Lower leg skin (tissue), 4 donors: ENCODE results near the gene FAM13A. TPM values are rescaled to one million over a fixed set of nuclear protein-coding genes. Genes with fewer than 3 reads are reported as not detected.

Experiments used
- DNase-seq, 2 donors: peaks; one replicate each; pipeline ENCODE4 v3.0.0-alpha.2; 2019; ENCODE audit warnings: low spot score in 2 of 2
- H3K4me3 ChIP-seq: fragments of 200-600 bp; sonication (generic); 2 replicates; pipeline ENCODE4 v1.5.1; 2017; ENCODE audit warnings: mild to moderate bottlenecking, low read depth; ENCODE audit not compliant: poor library complexity, severe bottlenecking
- CTCF ChIP-seq, 3 donors: fragments of 450-650 bp; IDR thresholded peaks; one replicate each; pipeline ENCODE4 v1.5.1; 2016; ENCODE audit warnings: antibody characterized with exemption in 3 of 3, mild to moderate bottlenecking in 3 of 3, moderate library complexity in 2 of 3
- POLR2A ChIP-seq, 2 donors: fragments of 450-650 bp; IDR thresholded peaks; one replicate each; pipeline ENCODE4 v1.6.1; 2016 to 2017; ENCODE audit warnings: antibody characterized with exemption in 2 of 2, mild to moderate bottlenecking in 1 of 2, moderate library complexity in 1 of 2
- WGBS, 2 donors: methylation state at CpG; one replicate each; pipeline ENCODE4 v1.1.5; 2018; 5-methylcytosine and 5-hydroxymethylcytosine counted together
- intact Hi-C: fragments of 100-400 bp; cut with DNase I; formaldehyde crosslinking; loops from one replicate; pipeline ENCODE4 v1.15.0; 2023; ENCODE audit warnings: low total_unique reads
- total RNA-seq, 4 donors: library from RNA; depleted of rRNA; stranded (reverse); fragments of >200 nt; gene quantifications; one replicate each; pipeline ENCODE4 v1.1.0, GENCODE V29; 2016

Gene FAM13A
- total RNA-seq, 4 donors from 2014 or later, result 50.0 to 303 (median 114) TPM

- no peak for DNase-seq
- H3K4me3 ChIP-seq, result no peak overlapping the region
- no peak for TF ChIP-seq CTCF (IDR thresholded peaks at IDR 0.05)
- TF ChIP-seq POLR2A (IDR thresholded peaks at IDR 0.05), result no peak
- 54 to 58% methylated on average over 5 of the region's 5 CpGs for WGBS, 2 donors
- intact Hi-C loops, result no loop called here
Observed at GRCh38 chr4:88809576-88810219, 247.3 kb downstream of the FAM13A start.

- TF ChIP-seq CTCF (IDR thresholded peaks at IDR 0.05) (no peak), POLR2A (IDR thresholded peaks at IDR 0.05) (no peak)
- 63 to 73% methylated on average over 2 of the region's 2 CpGs for WGBS, 2 donors
- intact Hi-C loops, result no loop called here
- no peak for DNase-seq
- H3K4me3 ChIP-seq, result no peak overlapping the region
Observed at GRCh38 chr4:88809101-88809500, 247.9 kb downstream of the FAM13A start.

DNA sequence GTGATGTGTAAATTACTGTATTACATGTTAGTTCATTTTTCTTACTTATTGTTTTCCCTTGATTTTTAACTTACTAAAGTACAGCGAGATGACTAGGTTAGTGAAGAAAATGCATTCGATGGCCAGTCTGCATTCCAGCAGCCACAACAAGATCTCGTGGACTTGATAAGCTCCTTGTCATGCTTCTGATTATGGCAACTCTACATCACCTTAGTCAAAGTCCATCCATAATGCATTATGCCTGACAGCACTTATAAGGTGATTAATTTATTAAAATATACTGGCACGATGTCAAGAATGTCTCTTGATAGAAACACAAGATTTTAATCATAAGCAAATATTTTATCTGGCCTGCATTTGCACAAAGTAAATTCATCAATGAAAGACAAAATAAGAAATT lies 249.5 kb downstream of the FAM13A start:
- intact Hi-C loops, result no loop called here
- no peak for DNase-seq
- no peak overlapping the region for H3K4me3 ChIP-seq
- 61 to 75% methylated on average over 4 of the region's 4 CpGs for WGBS, 2 donors
- TF ChIP-seq CTCF (IDR thresholded peaks at IDR 0.05) (no peak), POLR2A (IDR thresholded peaks at IDR 0.05) (no peak)

DNA sequence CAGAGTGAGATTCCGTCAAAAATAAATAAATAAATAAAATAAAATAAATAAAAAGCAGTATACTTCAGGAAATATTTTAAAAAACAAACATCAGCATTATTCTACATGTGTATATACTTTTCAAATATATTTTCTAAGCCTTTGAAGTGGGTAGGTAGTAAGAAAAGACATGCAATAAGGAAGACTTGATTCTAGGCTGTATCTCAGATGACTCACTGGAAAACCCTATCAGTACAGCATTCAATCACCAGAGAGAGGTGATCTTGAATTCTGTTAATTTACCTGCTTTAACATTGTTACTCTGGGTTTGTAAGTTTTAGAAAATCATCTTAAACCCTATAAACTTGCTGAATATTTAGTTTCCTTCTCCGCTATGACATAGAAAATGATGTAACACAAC lies 252.8 kb downstream of the FAM13A start:
- 96 to 98% methylated on average over 2 of the region's 2 CpGs for WGBS, 2 donors
- intact Hi-C loops, result no loop called here
- DNase-seq, result no peak
- H3K4me3 ChIP-seq, result no peak overlapping the region
- TF ChIP-seq POLR2A (IDR thresholded peaks at IDR 0.05) (no peak), CTCF (IDR thresholded peaks at IDR 0.05) (no peak)

- TF ChIP-seq CTCF (IDR thresholded peaks at IDR 0.05) (no peak), POLR2A (IDR thresholded peaks at IDR 0.05) (no peak)
- no peak overlapping the region for H3K4me3 ChIP-seq
- 66 to 67% methylated on average over 5 of the region's 5 CpGs for WGBS, 2 donors
- intact Hi-C loops, result no loop called here
- peak in 1 of 2 donors; percentile 83 for DNase-seq
Observed at GRCh38 chr4:88803600-88804096, 253.3 kb downstream of the FAM13A start.
